ENCODE measurements around the gene EFNA2.

EFNA2 gene

GRCh38 chr19:1283207-1283916 is 2.3 kb upstream of the EFNA2 start:
- DNase-seq (ENCODE audit: extremely low read depth in 1 of 2, low read depth in 1 of 2), result no peak

- no peak for DNase-seq (ENCODE audit: extremely low read depth in 1 of 2, low read depth in 1 of 2)
Measured at GRCh38 chr19:1283917-1284292, 1.8 kb upstream of the EFNA2 start.

- no peak for DNase-seq (ENCODE audit: extremely low read depth in 1 of 2, low read depth in 1 of 2)
Measured at GRCh38 chr19:1284293-1284978, 1.2 kb upstream of the EFNA2 start.

- DNase-seq (ENCODE audit: extremely low read depth in 1 of 2, low read depth in 1 of 2), result no peak
Measured at GRCh38 chr19:1284979-1285736, 515 bp upstream of the EFNA2 start.

GRCh38 chr19:1286487-1287353 is 1.0 kb downstream of the EFNA2 start:
- no peak for DNase-seq (ENCODE audit: extremely low read depth in 1 of 2, low read depth in 1 of 2)

GRCh38 chr19:1287354-1288225 is 1.9 kb downstream of the EFNA2 start:
- no peak for DNase-seq (ENCODE audit: extremely low read depth in 1 of 2, low read depth in 1 of 2)

GRCh38 chr19:1288226-1288612 is 2.5 kb downstream of the EFNA2 start:
- DNase-seq (ENCODE audit: extremely low read depth in 1 of 2, low read depth in 1 of 2), result no peak

GRCh38 chr19:1288833-1289685 is 3.4 kb downstream of the EFNA2 start:
- no peak for DNase-seq (ENCODE audit: extremely low read depth in 1 of 2, low read depth in 1 of 2)

GRCh38 chr19:1289686-1290025 is 4.0 kb downstream of the EFNA2 start:
- DNase-seq (ENCODE audit: extremely low read depth in 1 of 2, low read depth in 1 of 2), result no peak

GRCh38 chr19:1290196-1290702 is 4.6 kb downstream of the EFNA2 start:
- DNase-seq (ENCODE audit: extremely low read depth in 1 of 2, low read depth in 1 of 2), result no peak

GRCh38 chr19:1290703-1291651 is 5.3 kb downstream of the EFNA2 start:
- DNase-seq (ENCODE audit: extremely low read depth in 1 of 2, low read depth in 1 of 2), result no peak

- DNase-seq (ENCODE audit: extremely low read depth in 1 of 2, low read depth in 1 of 2), result no peak
Measured at GRCh38 chr19:1291761-1292418, 6.2 kb downstream of the EFNA2 start.

GRCh38 chr19:1292419-1293151 is 6.9 kb downstream of the EFNA2 start:
- no peak for DNase-seq (ENCODE audit: extremely low read depth in 1 of 2, low read depth in 1 of 2)

- no peak for DNase-seq (ENCODE audit: extremely low read depth in 1 of 2, low read depth in 1 of 2)
Measured at GRCh38 chr19:1293782-1294604, 8.3 kb downstream of the EFNA2 start.

GRCh38 chr19:1294688-1295087 is 9.0 kb downstream of the EFNA2 start:
- DNase-seq (ENCODE audit: extremely low read depth in 1 of 2, low read depth in 1 of 2), result no peak
